ENCODE measurements around the gene IL5RA. TPM values are rescaled to one million over a fixed set of nuclear protein-coding genes. Genes with fewer than 3 reads are reported as not detected.

IL5RA gene
- total and polyA plus RNA-seq, 10 of the 15 experiments (the other 5 are each of a cell fraction or from before 2014, with no cell fraction given): 0.04 to 0.53 (median 0.14) TPM; not detected in 6

GRCh38 chr3:3119393-3119851 is 9.2 kb upstream of the IL5RA start (continued):
- no peak for TF ChIP-seq CHD4 (IDR thresholded peaks at IDR 0.05)
- TF ChIP-seq POLR2AphosphoS2 (IDR thresholded peaks at IDR 0.05; ENCODE audit: low read depth, low read length): no peak
- no peak for TF ChIP-seq TBL1XR1 (IDR thresholded peaks at IDR 0.05; ENCODE audit: low read depth, low read length)
- no peak for TF ChIP-seq SRF (IDR thresholded peaks at IDR 0.05; ENCODE audit: low read depth in 2 of 2, low read length in 2 of 2)
- TF ChIP-seq CHD2 (IDR thresholded peaks at IDR 0.05; ENCODE audit: borderline replicate concordance, low read depth, low read length): no peak

GRCh38 chr3:3117651-3118050 is 7.5 kb upstream of the IL5RA start:
- intact Hi-C loops (cut with micrococcal nuclease; ENCODE audit: unreplicated experiment): no loop called here
- H2AFZ ChIP-seq (ENCODE audit: control insufficient read depth, low read depth, low read length): no peak overlapping the region
- H3K27ac ChIP-seq (ENCODE audit: control insufficient read depth, insufficient read depth): no peak overlapping the region
- ChIA-PET CTCF (no interaction called here), RAD21 (ENCODE audit: unreplicated experiment) (no interaction called here), POLR2A (no interaction called here), SMC1A (ENCODE audit: uncharacterized antibody, unreplicated experiment) (interaction anchor here (0.6 kb wide), 1 partner anchor 1683 kb away, joined by 3 read pairs; no protein-coding TSS in a partner anchor)
- no peaks in the 10 kb centered on the region; a peak in 1 of 4 replicates for H3K27me3 ChIP-seq (replicated peaks in 1 of 2; ENCODE audit: control insufficient read depth in 2 of 2, insufficient read depth in 2 of 2, low read length in 1 of 2)
- WGBS (ENCODE audit: insufficient coverage, insufficient replicate concordance, low lambda C conversion rate, missing lambda C conversion rate): 45% methylated on average over 2 of the region's 2 CpGs
- no peaks in the 10 kb centered on the region for H3K79me2 ChIP-seq (ENCODE audit: control insufficient read depth, insufficient read depth, low read length)
- H3K4me1 ChIP-seq (ENCODE audit: control insufficient read depth, insufficient read depth, low read length): peaks cover 12% of the 10 kb centered on the region; the same call in 1 of the 2 replicates
- no peak overlapping the region for H3K9ac ChIP-seq (ENCODE audit: control insufficient read depth, insufficient read depth, low read length)
- H3K36me3 ChIP-seq (ENCODE audit: control insufficient read depth in 2 of 2, insufficient read depth in 2 of 2, low read length in 1 of 2): no peaks in the 10 kb centered on the region
- DNase-seq (ENCODE audit: low read depth, low spot score) (no peak), ATAC-seq (no peak), FAIRE-seq (no peak)
- no peak overlapping the region for H3K4me3 ChIP-seq
- H4K20me1 ChIP-seq (ENCODE audit: control insufficient read depth, insufficient read depth): no peaks in the 10 kb centered on the region
- in situ Hi-C loops (cut with MboI): no loop called here
- H3K4me2 ChIP-seq (ENCODE audit: control insufficient read depth, insufficient read depth): no peak overlapping the region
- no peaks in the 10 kb centered on the region for H3K9me3 ChIP-seq (replicated peaks; ENCODE audit: control insufficient read depth, insufficient read depth, low read length)
- no TSS peak for BruUV-seq (replicated peaks)
- TF ChIP-seq KLF5 (IDR thresholded peaks at IDR 0.05; ENCODE audit: partially characterized antibody) (no peak), SIX5 (IDR thresholded peaks at IDR 0.05; ENCODE audit: low read depth, low read length, severe bottlenecking) (no peak), TCF12 (IDR thresholded peaks at IDR 0.05; ENCODE audit: low read depth, low read length) (no peak), KAT2A (conservative IDR thresholded peaks at IDR 0.05; ENCODE audit: control insufficient read depth, low read depth, low read length) (no peak), CBX5 (IDR thresholded peaks at IDR 0.05; ENCODE audit: low read depth) (no peak), TARDBP (IDR thresholded peaks at IDR 0.05; ENCODE audit: borderline replicate concordance) (no peak), WRNIP1 (IDR thresholded peaks at IDR 0.05; ENCODE audit: borderline replicate concordance, low read depth, low read length) (no peak), CHD1 (IDR thresholded peaks at IDR 0.05; ENCODE audit: low read depth, low read length) (no peak), PAX5 (IDR thresholded peaks at IDR 0.05; ENCODE audit: borderline replicate concordance, low read depth, low read length) (no peak), MEF2A (IDR thresholded peaks at IDR 0.05; ENCODE audit: insufficient read depth, low read depth, low read length) (no peak), KDM1A (IDR thresholded peaks at IDR 0.05; ENCODE audit: borderline replicate concordance) (no peak), NFIC (IDR thresholded peaks at IDR 0.05; ENCODE audit: low read depth, low read length) (no peak), ZBTB40 (IDR thresholded peaks at IDR 0.05; ENCODE audit: borderline replicate concordance) (no peak), TCF3 (IDR thresholded peaks at IDR 0.05; ENCODE audit: borderline replicate concordance, insufficient read depth, low read depth, low read length) (no peak), LARP7 (IDR thresholded peaks at IDR 0.05) (no peak)

All from GM12878 (cell line).